ENCODE data around the gene RHAG.

Gene RHAG

GRCh38 chr6:49564552-49564951, 72.1 kb downstream of the RHAG start:
- DNase-seq (ENCODE audit: low read depth in 2 of 2): no peak

GRCh38 chr6:49563006-49563886, 73.4 kb downstream of the RHAG start:
- no peak for DNase-seq (ENCODE audit: low read depth in 2 of 2)

- DNase-seq (ENCODE audit: low read depth in 2 of 2): no peak
These were observed 78.4 kb downstream of the RHAG start for GRCh38 chr6:49558238-49558637.

GRCh38 chr6:49557177-49557576, 79.5 kb downstream of the RHAG start:
- DNase-seq (ENCODE audit: low read depth in 2 of 2): no peak

- DNase-seq (ENCODE audit: low read depth in 2 of 2): no peak
These were observed 80.2 kb downstream of the RHAG start for GRCh38 chr6:49556429-49556837.

- no peak for DNase-seq (ENCODE audit: low read depth in 2 of 2)
These were observed 80.7 kb downstream of the RHAG start for GRCh38 chr6:49555951-49556350.

Measured in activated CD8-positive, alpha-beta memory T cell treated with anti-CD3 and anti-CD28 coated beads for 4 hours (primary cell).